Muscle of leg (tissue), 11 donors: ENCODE measurements around the gene GNA12. TPM values are rescaled to one million over a fixed set of nuclear protein-coding genes. Genes with fewer than 3 reads are reported as not detected.
"Not testable (repeated sequence)": the region's sequence is repeated elsewhere in the genome, so short reads cannot be mapped to it uniquely, and the experiment has no call there.

Experiments
- DNase-seq: peaks from one replicate; pipeline ENCODE4 v3.0.0; 2013
- H3K27ac ChIP-seq: one replicate; pipeline ENCODE4 v1.5.1; 2013; ENCODE audit warnings: mild to moderate bottlenecking, low read length, control low read depth
- H3K27me3 ChIP-seq: one replicate; pipeline ENCODE4 v1.6.1; 2013; ENCODE audit warnings: low read length; ENCODE audit not compliant: control insufficient read depth, insufficient read depth
- H3K36me3 ChIP-seq: one replicate; pipeline ENCODE4 v1.6.1; 2013; ENCODE audit warnings: low read length; ENCODE audit not compliant: control insufficient read depth, insufficient read depth
- H3K4me1 ChIP-seq: one replicate; pipeline ENCODE4 v1.6.1; 2013; ENCODE audit warnings: low read length; ENCODE audit not compliant: control insufficient read depth, insufficient read depth
- H3K4me3 ChIP-seq: one replicate; pipeline ENCODE4 v1.5.1; 2013; ENCODE audit warnings: low read length, control low read depth
- H3K9me3 ChIP-seq: replicated peaks from 2 replicates; pipeline ENCODE4 v1.6.1; 2013; ENCODE audit warnings: low read depth, low read length; ENCODE audit not compliant: control insufficient read depth
- WGBS: methylation state at CpG from one replicate; pipeline ENCODE4 v1.1.5; 2013; ENCODE audit warnings: missing lambda C conversion rate; ENCODE audit not compliant: insufficient coverage; 5-methylcytosine and 5-hydroxymethylcytosine counted together
- polyA plus RNA-seq, 8 donors: library from polyadenylated mRNA; unstranded; fragments of 120-200 nt; gene quantifications; one replicate each; pipeline versions ENCODE4 v1.2.1 to v1.2.3, GENCODE V29; 2013; ENCODE audit warnings: inconsistent platforms in 1 of 8, low replicate concordance in 1 of 8; ENCODE audit not compliant: insufficient read length in 8 of 8, insufficient read depth in 1 of 8
- total RNA-seq: library from RNA; stranded (reverse); fragments of 120-200 nt; gene quantifications from one replicate; pipeline ENCODE4 v1.2.4, GENCODE V29; 2013

The GNA12 gene
- total and polyA plus RNA-seq, 9 donors = 6.6 to 40.4 (median 31.6) TPM

- peak; percentile 90 for DNase-seq
- H3K4me1 ChIP-seq = peaks cover 43% of the 10 kb centered on the region
- no peaks in the 10 kb centered on the region for H3K36me3 ChIP-seq
- WGBS = 49% methylated on average over 10 of the region's 18 CpGs
- no peaks in the 10 kb centered on the region for H3K27me3 ChIP-seq
- peak overlapping the region; percentile 51 for H3K27ac ChIP-seq
- no peak overlapping the region for H3K4me3 ChIP-seq
- no peaks in the 10 kb centered on the region for H3K9me3 ChIP-seq
Measured at GRCh38 chr7:2737771-2738540, 106.2 kb downstream of the GNA12 start.

GRCh38 chr7:2737005-2737743, 106.9 kb downstream of the GNA12 start:
- H3K36me3 ChIP-seq, DNase-seq, H3K27ac ChIP-seq, H3K9me3 ChIP-seq, H3K4me3 ChIP-seq, H3K27me3 ChIP-seq: not testable (repeated sequence)
- WGBS = 91% methylated on average over 4 of the region's 15 CpGs
- H3K4me1 ChIP-seq = peaks cover 44% of the 10 kb centered on the region

DNA sequence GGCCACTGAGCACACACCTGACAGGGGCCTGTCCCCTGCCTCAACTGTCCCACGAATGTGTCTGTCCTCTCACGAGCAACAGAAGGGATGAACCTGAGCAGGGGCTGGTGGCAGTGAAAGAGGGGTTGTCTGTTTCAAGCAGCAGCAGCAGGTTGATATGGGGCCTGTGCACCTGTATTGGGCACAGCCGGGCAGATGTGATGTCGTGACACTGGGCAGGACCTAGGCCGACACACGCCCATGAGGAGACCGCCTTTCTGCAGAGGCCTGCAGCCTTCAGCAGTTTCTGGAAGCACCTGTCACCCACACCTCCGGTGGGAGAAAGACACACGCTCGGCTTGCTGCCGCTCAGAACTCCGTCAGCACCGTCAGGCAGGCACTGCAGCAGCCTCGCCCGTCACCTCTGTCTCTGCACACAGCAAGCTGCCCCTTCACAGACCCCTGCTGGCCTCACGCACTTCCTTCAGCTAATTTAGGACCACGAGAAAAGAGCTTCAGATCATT, 107.6 kb downstream of the GNA12 start:
- Histone ChIP-seq H3K36me3 (peaks cover 3% of the 10 kb centered on the region), H3K4me1 (peaks cover 44% of the 10 kb centered on the region), H3K27me3 (no peaks in the 10 kb centered on the region), H3K4me3 (no peak overlapping the region), H3K27ac (no peak overlapping the region), H3K9me3 (no peaks in the 10 kb centered on the region)
- WGBS = 86% methylated on average over 17 of the region's 17 CpGs
- DNase-seq = no peak

DNA sequence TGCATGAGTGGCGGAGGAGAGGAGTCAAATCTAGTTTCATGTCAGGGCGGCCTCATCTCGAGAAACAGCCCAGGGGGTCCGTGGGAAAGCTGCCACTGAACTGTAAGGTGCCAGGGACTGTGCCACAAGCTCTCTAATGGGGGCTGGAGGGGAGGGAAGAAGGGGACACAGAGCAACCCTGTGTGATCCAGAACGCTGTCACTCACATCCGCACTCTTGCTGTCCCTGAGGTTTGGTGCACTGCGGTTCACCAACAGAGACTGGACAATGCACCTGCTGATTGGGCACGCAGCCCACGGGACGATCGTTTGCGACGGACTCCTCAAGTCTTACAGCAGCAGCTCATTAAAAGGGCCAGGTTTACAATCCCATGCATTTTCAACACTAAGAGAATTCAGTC, 108.4 kb downstream of the GNA12 start:
- Histone ChIP-seq H3K4me1 (peaks cover 47% of the 10 kb centered on the region), H3K27ac (no peak overlapping the region), H3K36me3 (peaks cover 10% of the 10 kb centered on the region), H3K27me3 (no peaks in the 10 kb centered on the region), H3K4me3 (no peak overlapping the region), H3K9me3 (no peaks in the 10 kb centered on the region)
- DNase-seq = no peak
- 63% methylated on average over 13 of the region's 13 CpGs for WGBS

DNA sequence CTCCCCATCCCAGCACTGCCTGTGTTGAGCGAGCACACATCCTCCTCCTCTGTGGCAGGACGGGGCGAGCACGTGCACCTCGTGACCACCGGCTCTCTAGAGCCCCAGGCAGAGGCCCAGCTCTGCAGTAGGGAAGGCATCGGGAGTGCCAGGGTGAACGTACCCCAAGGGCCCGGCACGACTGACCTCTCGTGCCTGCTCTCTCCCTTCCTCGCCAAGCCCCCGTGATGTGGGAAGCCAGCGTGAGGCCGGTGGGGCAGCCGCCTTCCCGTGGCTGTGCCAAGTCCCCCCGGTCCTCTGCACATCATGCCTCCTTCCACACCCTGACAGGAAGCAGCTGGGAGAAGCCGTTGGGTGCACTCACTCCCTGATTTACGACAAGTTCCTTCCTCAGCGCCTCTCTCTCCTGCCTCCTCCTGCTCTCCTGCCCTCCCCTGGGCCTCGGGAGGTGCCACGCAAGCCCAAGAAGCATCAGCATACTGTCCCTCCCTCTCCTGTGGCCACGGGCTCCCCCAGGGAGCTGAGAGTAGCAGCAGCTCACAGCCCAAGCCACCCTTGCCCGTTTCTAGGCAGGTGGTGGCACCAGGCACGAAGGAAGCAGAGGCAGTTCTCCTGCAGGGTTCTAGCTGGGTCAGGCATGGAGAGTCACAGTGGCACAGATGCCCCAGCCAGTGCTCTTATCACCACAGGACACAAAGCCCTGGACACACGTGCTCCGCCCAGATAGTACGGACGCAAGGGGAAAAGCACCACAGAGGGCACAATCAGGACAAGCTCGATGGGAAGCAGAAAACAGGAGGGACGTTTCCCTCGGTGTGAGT, 109.1 kb downstream of the GNA12 start:
- no peak overlapping the region for H3K4me3 ChIP-seq
- peaks cover 55% of the 10 kb centered on the region for H3K4me1 ChIP-seq
- H3K9me3 ChIP-seq = no peaks in the 10 kb centered on the region
- H3K27ac ChIP-seq = peak overlapping the region; percentile 16
- H3K27me3 ChIP-seq = no peaks in the 10 kb centered on the region
- peak; percentile 71 for DNase-seq
- H3K36me3 ChIP-seq = peaks cover 11% of the 10 kb centered on the region
- WGBS = 51% methylated on average over 30 of the region's 33 CpGs

DNA sequence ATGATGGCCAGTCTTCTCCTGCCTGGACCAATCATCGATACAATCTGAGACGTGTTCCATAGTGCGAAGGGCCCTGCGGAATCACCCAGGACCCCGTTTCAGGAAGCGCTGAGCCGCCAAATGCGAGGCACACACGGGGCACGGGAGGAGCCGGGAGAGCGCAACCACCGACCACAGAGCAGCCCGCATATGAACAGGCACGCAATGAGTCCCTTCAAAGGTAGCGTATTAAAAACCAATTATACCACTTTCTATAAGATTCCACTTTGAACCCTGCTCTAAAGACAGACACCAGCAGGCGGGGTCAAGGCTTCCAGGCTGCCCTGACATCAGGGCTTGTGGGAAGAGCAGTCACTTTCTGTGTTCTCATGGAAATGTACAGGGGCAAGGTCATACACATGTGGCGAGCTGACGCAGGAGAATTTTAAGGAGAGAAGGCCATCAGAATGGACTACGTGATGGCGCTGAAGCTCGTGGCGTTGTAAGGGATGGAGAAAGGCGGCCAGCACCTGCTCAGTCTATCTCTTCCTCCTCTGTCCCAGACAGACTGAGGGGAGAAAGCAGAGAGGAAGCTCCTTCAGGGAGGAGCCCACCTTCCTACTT, 109.9 kb downstream of the GNA12 start:
- Histone ChIP-seq H3K4me1 (peaks cover 63% of the 10 kb centered on the region), H3K27ac (no peak overlapping the region), H3K36me3 (peaks cover 11% of the 10 kb centered on the region), H3K4me3 (no peak overlapping the region), H3K9me3 (no peaks in the 10 kb centered on the region), H3K27me3 (no peaks in the 10 kb centered on the region)
- 69% methylated on average over 15 of the region's 24 CpGs for WGBS
- DNase-seq = no peak

DNA sequence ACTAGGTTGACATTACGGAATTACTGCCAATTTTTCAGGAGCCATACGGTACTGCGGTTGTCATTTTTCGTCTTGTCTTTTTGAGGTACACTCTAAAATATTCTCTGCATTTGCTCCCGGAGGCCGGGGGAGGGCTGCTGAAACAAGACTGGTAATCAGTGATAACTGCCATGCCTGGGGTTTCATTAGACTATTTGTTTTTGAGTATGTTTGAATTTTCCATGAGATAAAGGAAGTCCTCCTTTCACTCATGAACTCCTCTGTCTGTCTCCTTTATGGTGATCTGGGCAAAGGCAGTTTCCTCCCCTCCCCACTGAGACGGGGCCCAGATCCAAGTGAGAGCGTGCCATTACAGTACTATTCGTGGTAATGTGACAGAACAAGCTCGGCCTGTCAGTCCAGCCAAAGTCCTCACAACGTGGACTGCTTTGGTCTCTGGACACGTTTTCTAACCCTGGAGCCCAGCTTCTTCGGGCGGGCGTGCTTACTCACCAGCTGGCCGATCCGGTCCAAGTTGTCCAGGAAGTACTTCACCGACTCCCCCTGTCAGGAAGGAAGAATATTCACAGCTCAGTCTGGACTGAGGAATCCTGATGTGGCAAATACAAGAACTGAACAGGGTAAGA, 111.0 kb downstream of the GNA12 start:
- WGBS = 35% methylated on average over 13 of the region's 18 CpGs
- Histone ChIP-seq H3K4me1 (peaks cover 62% of the 10 kb centered on the region), H3K27ac (peak overlapping the region; percentile 23), H3K9me3 (no peaks in the 10 kb centered on the region), H3K4me3 (no peak overlapping the region), H3K36me3 (peaks cover 11% of the 10 kb centered on the region), H3K27me3 (no peaks in the 10 kb centered on the region)
- peak; percentile 80 for DNase-seq

DNA sequence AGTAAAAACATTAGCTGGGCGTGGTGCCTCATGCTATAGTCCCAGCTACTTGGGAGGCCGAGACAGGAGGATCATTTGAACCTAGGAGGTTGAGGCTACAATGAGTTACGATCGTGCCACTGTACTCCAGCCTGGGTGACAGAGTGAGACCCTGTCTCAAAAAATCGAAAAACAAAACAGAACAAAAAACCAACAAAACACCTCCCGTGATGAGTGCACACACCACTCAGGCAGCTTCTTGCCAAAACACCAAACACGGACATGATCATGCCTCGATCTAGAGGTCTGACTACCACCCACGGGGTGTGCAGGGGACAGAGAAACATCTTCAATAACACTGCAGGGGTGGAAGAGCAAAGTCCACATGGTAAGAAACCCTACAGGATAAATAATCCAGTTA, 111.7 kb downstream of the GNA12 start:
- Histone ChIP-seq H3K27me3 (no peaks in the 10 kb centered on the region), H3K9me3 (no peaks in the 10 kb centered on the region), H3K27ac (no peak overlapping the region), H3K36me3 (peaks cover 11% of the 10 kb centered on the region), H3K4me1 (peaks cover 61% of the 10 kb centered on the region), H3K4me3 (no peak overlapping the region)
- DNase-seq = no peak
- WGBS = 93% methylated on average over 2 of the region's 9 CpGs

DNA sequence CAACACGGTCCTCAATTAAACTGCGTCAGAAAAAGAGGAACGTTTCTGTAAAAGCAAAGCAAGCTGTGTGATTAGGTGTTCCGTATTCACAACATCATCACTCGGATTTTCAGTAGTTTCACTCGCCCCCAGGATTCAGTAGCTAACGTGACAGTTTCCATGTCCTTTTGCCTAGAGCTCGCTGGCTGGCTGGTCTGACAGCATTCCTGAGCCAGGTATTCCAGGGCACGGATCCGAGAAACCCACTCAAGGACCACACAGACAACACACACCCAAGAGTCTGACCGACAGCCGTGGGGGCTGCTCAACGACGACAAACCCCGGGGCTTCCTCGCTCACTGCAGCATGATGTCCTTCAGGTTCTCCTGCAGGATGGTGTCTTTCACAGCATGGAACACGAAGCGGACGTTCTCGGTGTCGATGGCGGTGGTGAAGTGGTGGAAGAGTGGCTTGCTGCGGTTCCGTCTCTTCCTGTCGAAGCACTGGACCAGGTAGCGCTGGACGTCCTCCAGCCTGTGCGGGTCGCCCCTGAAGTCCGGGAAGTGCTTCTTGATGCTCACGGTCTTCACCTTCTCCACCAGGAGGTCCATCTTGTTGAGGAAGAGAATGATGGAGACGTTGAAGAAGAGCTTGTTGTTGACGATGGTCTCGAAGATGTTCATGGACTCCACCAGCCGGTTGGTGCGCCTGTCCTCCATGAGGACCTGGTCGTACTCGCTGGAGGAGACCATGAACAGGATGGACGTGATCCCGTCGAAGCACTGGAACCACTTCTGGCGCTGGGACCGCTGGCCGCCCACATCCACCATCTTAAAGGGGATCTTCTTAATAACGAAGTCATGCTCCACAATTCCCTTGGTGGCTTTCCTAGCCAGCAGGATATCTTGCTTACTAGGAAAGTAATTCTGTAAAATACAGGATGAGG, 113.0 kb downstream of the GNA12 start:
- H3K9me3 ChIP-seq = no peaks in the 10 kb centered on the region
- H3K27me3 ChIP-seq = no peaks in the 10 kb centered on the region
- H3K4me1 ChIP-seq = peaks cover 53% of the 10 kb centered on the region
- peaks cover 17% of the 10 kb centered on the region for H3K36me3 ChIP-seq
- no peak for DNase-seq
- no peak overlapping the region for H3K27ac ChIP-seq
- H3K4me3 ChIP-seq = no peak overlapping the region
- 90% methylated on average over 29 of the region's 45 CpGs for WGBS
